K562 (cell line): Measurements from ENCODE around the gene CAMK2G. TPM values are rescaled to one million over a fixed set of nuclear protein-coding genes. Genes with fewer than 3 reads are reported as not detected.

Experiments
- CREB1 ChIP-seq, 2 experiments: sonication (generic) in 1 of 2; formaldehyde crosslinking in 1 of 2; IDR thresholded peaks; 2 replicates each; pipeline versions ENCODE4 v1.6.1 to v1.8.0; 2012 to 2022; ENCODE audit warnings: inconsistent platforms in 1 of 2, mild to moderate bottlenecking in 1 of 2, missing genetic modification reagents in 1 of 2, moderate library complexity in 1 of 2
- E2F3 ChIP-seq: fragments of 250-450 bp; sonication (Bioruptor Pico); IDR thresholded peaks from 2 replicates; pipeline ENCODE4 v1.4.0; 2020; ENCODE audit warnings: mild to moderate bottlenecking
- EGR1 ChIP-seq: fragments of 450-650 bp; conservative IDR thresholded peaks from 2 replicates; pipeline ENCODE4 v1.6.1; 2017; ENCODE audit warnings: mild to moderate bottlenecking
- JUND ChIP-seq, 2 experiments: IDR thresholded peaks; 2 replicates in 1 of 2; 3 replicates in 1 of 2; pipeline ENCODE4 v1.6.1; 2011; ENCODE audit warnings: borderline replicate concordance in 2 of 2, low read depth in 2 of 2, low read length in 2 of 2, improper control_type of control experiment in 1 of 2, missing biosample characterization in 1 of 2, missing genetic modification characterization in 1 of 2, missing genetic modification reagents in 1 of 2
- MAFK ChIP-seq: IDR thresholded peaks from 2 replicates; pipeline ENCODE4 v1.6.1; 2011; ENCODE audit warnings: low read length, improper control_type of control experiment
- NFXL1 ChIP-seq: fragments of 450-650 bp; formaldehyde crosslinking; IDR thresholded peaks from 2 replicates; pipeline ENCODE4 v1.4.0; 2021; ENCODE audit warnings: mild to moderate bottlenecking
- POLR2A ChIP-seq: fragments of 450-650 bp; conservative IDR thresholded peaks from 2 replicates; pipeline ENCODE4 v1.6.1; 2016
- RAD21 ChIP-seq, 2 experiments: fragments of 250-450 bp in 1 of 2; fragments of 450-650 bp in 1 of 2; sonication (Bioruptor Pico) in 1 of 2; formaldehyde crosslinking in 1 of 2; IDR thresholded peaks in 1 of 2; conservative IDR thresholded peaks in 1 of 2; 2 replicates each; pipeline versions ENCODE4 v1.4.0 to v1.8.0; 2020 to 2022; ENCODE audit warnings: mild to moderate bottlenecking in 2 of 2, moderate library complexity in 1 of 2
- RB1 ChIP-seq: fragments of 450-650 bp; IDR thresholded peaks from 2 replicates; pipeline ENCODE4 v1.6.1; 2017; ENCODE audit warnings: low read depth, mild to moderate bottlenecking
- RBM22 ChIP-seq: fragments of 200-400 bp; formaldehyde crosslinking; IDR thresholded peaks from 2 replicates; pipeline ENCODE4 v1.6.1; 2018; ENCODE audit warnings: low read length, low read depth; ENCODE audit not compliant: poor library complexity, severe bottlenecking
- SIN3A ChIP-seq, 2 experiments: fragments of 150-350 bp in 1 of 2; IDR thresholded peaks; 2 replicates each; pipeline ENCODE4 v1.6.1; 2011 to 2016; ENCODE audit warnings: borderline replicate concordance in 2 of 2, low read depth in 2 of 2, low read length in 2 of 2, mild to moderate bottlenecking in 2 of 2, moderate library complexity in 2 of 2; ENCODE audit not compliant: control insufficient read depth in 1 of 2
- TAF1 ChIP-seq: IDR thresholded peaks from 2 replicates; pipeline ENCODE4 v1.6.1; 2011; ENCODE audit warnings: mild to moderate bottlenecking, low read length, moderate library complexity; ENCODE audit not compliant: insufficient read depth, control insufficient read depth, severe bottlenecking; ENCODE audit errors: extremely low read depth
- ZNF263 ChIP-seq: sonication (generic); formaldehyde crosslinking; IDR thresholded peaks from 2 replicates; pipeline ENCODE4 v1.8.0; 2022; ENCODE audit warnings: mild to moderate bottlenecking, missing genetic modification reagents, borderline replicate concordance
- ZNF3 ChIP-seq: fragments of 250-450 bp; sonication (Bioruptor Pico); IDR thresholded peaks from 2 replicates; pipeline ENCODE4 v1.5.0; 2021; ENCODE audit warnings: mild to moderate bottlenecking, moderate library complexity
- ZNF347 ChIP-seq: fragments of 450-650 bp; formaldehyde crosslinking; IDR thresholded peaks from 2 replicates; pipeline ENCODE4 v1.4.0; 2020; ENCODE audit warnings: low read depth, mild to moderate bottlenecking, moderate library complexity
- polyA plus RNA-seq, 8 experiments: library from polyadenylated mRNA; depleted of rRNA in 4 of 8; stranded (reverse) in 5 of 8; unstranded in 3 of 8; fragments of >200 nt; fragmentation: Nextera tagmentation in 2 of 8; fragmentation: Illumina TruSeq in 1 of 8; extraction: Ambion mirVana in 2 of 8; extraction: Trizol in 1 of 8; gene quantifications; 2 replicates each; pipeline versions ENCODE4 v1.2.1 to v1.2.3, GENCODE V29; 2011 to 2014; ENCODE audit warnings: inconsistent platforms in 1 of 8, missing spikeins in 1 of 8
- total RNA-seq, 7 experiments: library from RNA; depleted of rRNA in 6 of 7; stranded (reverse); fragments of >200 nt in 6 of 7; fragmentation: Illumina TruSeq in 2 of 7; extraction: Trizol in 2 of 7; gene quantifications; 2 replicates each; pipeline versions ENCODE4 v1.2.1 to v1.2.3, GENCODE V29; 2011 to 2021; ENCODE audit warnings: low replicate concordance in 1 of 7
- TF ChIP-seq, protein P1 (sequence below), 2 experiments: fragments of 450-650 bp in 1 of 2; sonication (generic) in 1 of 2; formaldehyde crosslinking in 1 of 2; IDR thresholded peaks in 1 of 2; conservative IDR thresholded peaks in 1 of 2; 2 replicates each; pipeline versions ENCODE4 v1.6.1 to v1.8.1; 2016 to 2023; ENCODE audit warnings: mild to moderate bottlenecking in 2 of 2, moderate library complexity in 2 of 2, inconsistent platforms in 1 of 2, missing genetic modification reagents in 1 of 2
- TF ChIP-seq, protein P2 (sequence below): sonication (generic); formaldehyde crosslinking; IDR thresholded peaks from 2 replicates; pipeline ENCODE4 v1.8.0; 2023; ENCODE audit warnings: mild to moderate bottlenecking, missing genetic modification reagents
- TF ChIP-seq, protein P3 (sequence below), 3 experiments: fragments of 200-800 bp in 1 of 3; sonication (Bioruptor generic) in 1 of 3; sonication (generic) in 1 of 3; formaldehyde crosslinking in 1 of 3; IDR thresholded peaks; 2 replicates each; pipeline versions ENCODE4 v1.6.1 to v1.8.0; 2016 to 2022; ENCODE audit warnings: mild to moderate bottlenecking in 2 of 3, missing compliant biosample characterization in 2 of 3, missing genetic modification characterization in 2 of 3, missing genetic modification reagents in 1 of 3

Gene CAMK2G
- total and polyA plus RNA-seq, 9 of the 15 experiments (the other 6 are each of a cell fraction or from before 2014, with no cell fraction given) = 9.0 to 37.9 (median 32.6) TPM

DNA sequence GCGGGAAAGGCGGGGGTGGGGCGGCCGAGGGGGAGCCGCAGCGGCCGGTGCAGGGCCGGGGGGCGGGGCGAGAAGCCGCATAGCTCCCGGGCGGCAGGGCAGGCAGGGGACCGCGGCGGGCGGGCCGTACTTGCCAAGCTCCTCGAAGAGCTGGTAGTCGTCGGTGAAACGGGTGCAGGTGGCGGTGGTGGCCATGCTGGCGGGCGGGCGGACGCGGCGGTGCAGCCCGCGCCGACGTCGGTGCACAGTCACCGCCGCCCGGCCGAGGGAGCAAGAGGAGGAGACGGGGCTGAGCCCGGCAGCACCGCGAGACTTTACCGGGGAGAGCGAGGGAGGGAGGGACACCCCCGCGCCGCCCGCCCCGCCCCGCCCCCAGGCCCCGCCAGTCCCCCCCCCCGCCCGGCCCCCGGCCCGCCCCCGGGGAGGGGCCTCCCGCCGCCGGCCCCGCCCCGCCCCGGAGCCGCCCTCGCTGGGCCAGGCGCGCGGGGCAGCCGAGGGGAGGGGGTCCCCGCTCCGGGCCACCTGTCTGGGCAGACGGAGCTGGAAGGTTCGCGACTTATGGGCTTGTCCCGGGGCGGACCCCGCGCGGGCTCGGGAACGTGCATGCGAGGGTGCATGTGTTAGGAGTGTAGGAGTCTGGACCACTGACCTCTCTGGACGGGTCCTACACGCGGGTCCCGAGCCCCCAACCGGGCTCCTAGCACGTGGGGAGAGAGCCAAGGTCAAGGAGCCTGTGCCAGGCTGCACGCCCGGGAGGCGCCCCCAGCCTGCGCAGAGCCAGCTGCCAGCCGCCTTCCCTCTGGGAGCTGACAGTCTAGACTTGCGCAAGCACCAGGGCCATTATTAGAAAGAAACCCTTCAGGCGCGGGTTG lies at the start of gene CAMK2G (continued):
- peak; percentile 77 to 88; a peak in 2 of 4 replicates for TF ChIP-seq SIN3A (IDR thresholded peaks at IDR 0.05; ENCODE audit: borderline replicate concordance in 2 of 2, control insufficient read depth in 1 of 2, low read depth in 2 of 2, low read length in 2 of 2)
- TF ChIP-seq RBM22 = no peak
- TF ChIP-seq RAD21 (CRISPR knock-in tag; conservative IDR thresholded peaks at IDR 0.05 in 1 of 2, IDR thresholded peaks at IDR 0.05 in 1 of 2) = no peak; a peak in 1 of 4 replicates
- TF ChIP-seq E2F3 = peak; percentile 8; the same call in 1 of the 2 replicates
- peak; percentile 65 for TF ChIP-seq TAF1
- peak; percentile 59; the same call in 1 of the 2 replicates for TF ChIP-seq CREB1 (IDR thresholded peaks at IDR 0.05)
- TF ChIP-seq CREB1 (CRISPR knock-in tag; IDR thresholded peaks at IDR 0.05) = peak; percentile 45; the same call in 1 of the 2 replicates
- no peak for TF ChIP-seq MAFK
- 0 out of 2 replicates have a peak, but pooled peaks have one; percentile 42 for TF ChIP-seq ZNF263 (CRISPR knock-in tag)
- no peak for TF ChIP-seq NFXL1 (CRISPR knock-in tag)
- TF ChIP-seq, protein P1, sequence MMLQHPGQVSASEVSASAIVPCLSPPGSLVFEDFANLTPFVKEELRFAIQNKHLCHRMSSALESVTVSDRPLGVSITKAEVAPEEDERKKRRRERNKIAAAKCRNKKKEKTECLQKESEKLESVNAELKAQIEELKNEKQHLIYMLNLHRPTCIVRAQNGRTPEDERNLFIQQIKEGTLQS (IDR thresholded peaks at IDR 0.05) = peak; percentile 40; the same call in 1 of the 2 replicates
- TF ChIP-seq, protein P1 (CRISPR knock-in tag; conservative IDR thresholded peaks at IDR 0.05) = no peak
- 0 out of 2 replicates have a peak, but pooled peaks have one; percentile 7 for TF ChIP-seq EGR1
- TF ChIP-seq POLR2A = peak; percentile 81
- TF ChIP-seq, protein P2, sequence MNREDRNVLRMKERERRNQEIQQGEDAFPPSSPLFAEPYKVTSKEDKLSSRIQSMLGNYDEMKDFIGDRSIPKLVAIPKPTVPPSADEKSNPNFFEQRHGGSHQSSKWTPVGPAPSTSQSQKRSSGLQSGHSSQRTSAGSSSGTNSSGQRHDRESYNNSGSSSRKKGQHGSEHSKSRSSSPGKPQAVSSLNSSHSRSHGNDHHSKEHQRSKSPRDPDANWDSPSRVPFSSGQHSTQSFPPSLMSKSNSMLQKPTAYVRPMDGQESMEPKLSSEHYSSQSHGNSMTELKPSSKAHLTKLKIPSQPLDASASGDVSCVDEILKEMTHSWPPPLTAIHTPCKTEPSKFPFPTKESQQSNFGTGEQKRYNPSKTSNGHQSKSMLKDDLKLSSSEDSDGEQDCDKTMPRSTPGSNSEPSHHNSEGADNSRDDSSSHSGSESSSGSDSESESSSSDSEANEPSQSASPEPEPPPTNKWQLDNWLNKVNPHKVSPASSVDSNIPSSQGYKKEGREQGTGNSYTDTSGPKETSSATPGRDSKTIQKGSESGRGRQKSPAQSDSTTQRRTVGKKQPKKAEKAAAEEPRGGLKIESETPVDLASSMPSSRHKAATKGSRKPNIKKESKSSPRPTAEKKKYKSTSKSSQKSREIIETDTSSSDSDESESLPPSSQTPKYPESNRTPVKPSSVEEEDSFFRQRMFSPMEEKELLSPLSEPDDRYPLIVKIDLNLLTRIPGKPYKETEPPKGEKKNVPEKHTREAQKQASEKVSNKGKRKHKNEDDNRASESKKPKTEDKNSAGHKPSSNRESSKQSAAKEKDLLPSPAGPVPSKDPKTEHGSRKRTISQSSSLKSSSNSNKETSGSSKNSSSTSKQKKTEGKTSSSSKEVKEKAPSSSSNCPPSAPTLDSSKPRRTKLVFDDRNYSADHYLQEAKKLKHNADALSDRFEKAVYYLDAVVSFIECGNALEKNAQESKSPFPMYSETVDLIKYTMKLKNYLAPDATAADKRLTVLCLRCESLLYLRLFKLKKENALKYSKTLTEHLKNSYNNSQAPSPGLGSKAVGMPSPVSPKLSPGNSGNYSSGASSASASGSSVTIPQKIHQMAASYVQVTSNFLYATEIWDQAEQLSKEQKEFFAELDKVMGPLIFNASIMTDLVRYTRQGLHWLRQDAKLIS (CRISPR knock-in tag) = peak; percentile 74; the same call in 1 of the 2 replicates
- TF ChIP-seq, protein P3, sequence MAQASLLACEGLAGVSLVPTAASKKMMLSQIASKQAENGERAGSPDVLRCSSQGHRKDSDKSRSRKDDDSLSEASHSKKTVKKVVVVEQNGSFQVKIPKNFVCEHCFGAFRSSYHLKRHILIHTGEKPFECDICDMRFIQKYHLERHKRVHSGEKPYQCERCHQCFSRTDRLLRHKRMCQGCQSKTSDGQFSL (CRISPR knock-in tag; IDR thresholded peaks at IDR 0.05) = no peak
- TF ChIP-seq, protein P3 (tag; IDR thresholded peaks at IDR 0.05) = peak in 1 of 2 experiments; percentile 19; a peak in 2 of 4 replicates
- TF ChIP-seq RB1 = peak; percentile 77
- no peak for TF ChIP-seq ZNF347 (CRISPR knock-in tag)
- TF ChIP-seq ZNF3 (CRISPR knock-in tag) = no peak
- 0 out of 2 replicates have a peak, but pooled peaks have one; percentile 35 for TF ChIP-seq JUND (IDR thresholded peaks at IDR 0.05; ENCODE audit: borderline replicate concordance, low read depth, low read length)
- TF ChIP-seq JUND (tag; IDR thresholded peaks at IDR 0.05; ENCODE audit: borderline replicate concordance, low read depth, low read length) = no peak
